NAMALWA (cell line): ENCODE measurements around the gene TACC3.

Experiments used
- DNase-seq: peaks from one replicate; pipeline ENCODE4 v3.0.0-alpha.2; 2015; ENCODE audit warnings: low spot score

TACC3 gene

DNA sequence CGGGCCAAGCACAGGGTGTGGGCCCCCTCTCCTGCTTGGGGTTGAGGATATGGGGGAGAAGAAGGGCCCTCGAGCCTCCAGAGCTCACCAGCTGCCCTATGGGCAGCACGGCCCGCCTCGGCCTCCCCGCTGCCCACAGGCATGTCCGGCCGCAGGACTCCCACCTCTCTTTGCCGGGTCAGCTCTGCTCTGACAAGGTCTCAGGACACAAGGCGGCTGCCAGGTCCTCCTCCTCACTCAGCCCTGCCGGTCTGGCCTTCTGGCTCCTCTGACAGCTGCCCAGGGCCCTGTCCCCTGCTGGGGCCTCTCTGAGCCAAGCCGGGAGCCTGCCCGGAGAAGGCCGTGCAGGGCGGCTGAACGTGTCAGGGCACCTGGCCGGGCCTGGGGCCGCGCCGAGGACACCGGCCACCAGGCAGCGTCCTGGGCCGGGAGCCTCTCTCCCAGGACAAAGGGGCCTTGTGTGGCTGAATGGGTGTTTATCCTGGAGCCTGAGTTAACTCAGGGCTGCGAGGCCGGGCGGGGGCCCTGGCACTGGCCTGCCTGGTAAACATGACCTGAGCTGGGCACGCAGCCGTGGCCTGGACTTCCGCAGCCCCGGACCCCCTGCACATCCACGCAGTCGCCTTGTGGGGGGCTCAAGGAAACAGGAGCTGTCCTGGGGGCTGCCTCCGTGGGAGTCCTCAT, 25.7 kb downstream of the TACC3 start:
- no peak for DNase-seq

DNA sequence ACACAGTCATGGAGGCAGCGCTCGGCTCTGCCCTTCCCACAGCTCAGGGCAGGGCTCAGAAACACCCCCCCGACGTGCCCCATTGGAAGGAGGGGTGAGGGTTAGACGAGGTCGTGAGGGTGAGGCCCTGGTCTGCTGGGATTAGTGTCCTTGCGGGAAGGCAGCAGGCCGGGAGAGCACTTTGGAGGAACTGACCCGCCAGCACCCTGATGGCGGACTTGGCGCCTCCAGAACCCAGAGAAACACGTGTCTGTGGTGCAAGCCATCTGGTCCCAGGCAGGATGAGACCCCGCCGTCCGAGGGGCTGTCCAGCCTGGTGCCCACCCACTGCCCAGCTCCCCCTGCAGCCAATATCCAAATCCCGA, 26.3 kb downstream of the TACC3 start:
- DNase-seq = no peak

DNA sequence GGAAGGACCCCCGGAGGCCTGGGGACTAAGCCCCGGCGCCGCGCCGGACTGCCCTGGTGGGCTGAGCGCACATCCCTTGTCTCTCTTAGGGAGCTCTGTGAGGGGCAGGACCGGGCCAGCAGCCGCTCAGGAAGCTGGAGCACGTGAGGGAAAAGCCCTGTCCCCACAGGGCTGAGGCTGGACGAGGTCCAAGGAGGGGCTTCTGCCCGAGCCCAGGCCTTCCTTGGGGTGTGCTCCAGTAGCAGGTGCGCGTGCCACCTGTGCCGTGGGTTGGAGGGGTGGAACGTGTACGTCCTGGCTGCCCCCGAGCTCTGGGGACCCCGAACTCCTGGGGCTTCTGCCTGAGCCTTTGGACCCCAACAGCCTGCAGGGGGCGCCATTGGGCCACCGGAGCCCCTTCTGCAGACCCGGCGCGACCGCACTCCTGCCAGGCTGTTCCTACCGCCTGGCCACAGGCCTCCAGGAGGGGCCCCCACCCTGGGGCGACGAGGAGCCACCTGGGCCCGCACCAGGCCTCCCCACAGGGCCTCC, 27.2 kb downstream of the TACC3 start:
- DNase-seq = peak; percentile 91

DNA sequence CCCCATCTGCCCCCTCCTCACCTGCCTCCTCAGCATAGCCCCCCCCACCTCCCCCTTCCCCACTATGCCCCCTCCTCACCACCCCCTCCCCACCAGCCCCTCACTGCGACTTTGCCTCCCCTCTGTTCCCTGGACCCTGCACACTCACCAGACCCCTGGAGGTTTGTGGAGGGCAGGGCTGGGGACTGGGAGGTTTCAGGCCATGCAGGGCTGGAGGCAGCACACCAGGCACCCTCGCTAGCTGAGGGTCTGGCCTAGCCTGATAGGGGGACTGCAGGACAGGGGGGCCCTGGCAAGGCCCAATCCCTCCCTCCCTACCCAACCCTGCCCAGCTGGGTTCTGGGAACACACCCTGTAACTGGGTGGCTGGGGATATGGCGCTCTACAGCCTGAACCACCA, 28.0 kb downstream of the TACC3 start:
- DNase-seq = no peak

DNA sequence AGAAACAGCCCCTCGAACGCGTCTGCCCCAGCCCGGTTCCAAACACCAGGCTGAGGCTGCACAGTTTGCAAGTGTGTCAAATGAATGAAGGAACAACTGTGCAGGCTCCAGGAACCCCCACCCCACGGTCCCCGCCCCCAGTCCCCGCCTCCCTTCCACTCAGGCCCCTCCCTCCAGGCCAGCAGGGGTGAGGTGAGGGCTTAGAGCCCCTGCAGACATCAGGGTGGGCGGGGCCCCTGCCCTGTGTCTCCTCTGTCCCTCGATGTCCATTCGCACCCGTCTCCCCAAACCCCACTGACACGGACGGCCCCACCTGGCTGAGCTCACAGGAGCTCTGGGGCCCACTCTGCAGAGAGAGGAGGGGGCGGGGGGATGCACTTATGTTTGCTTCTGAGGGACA, 28.5 kb downstream of the TACC3 start:
- no peak for DNase-seq

DNA sequence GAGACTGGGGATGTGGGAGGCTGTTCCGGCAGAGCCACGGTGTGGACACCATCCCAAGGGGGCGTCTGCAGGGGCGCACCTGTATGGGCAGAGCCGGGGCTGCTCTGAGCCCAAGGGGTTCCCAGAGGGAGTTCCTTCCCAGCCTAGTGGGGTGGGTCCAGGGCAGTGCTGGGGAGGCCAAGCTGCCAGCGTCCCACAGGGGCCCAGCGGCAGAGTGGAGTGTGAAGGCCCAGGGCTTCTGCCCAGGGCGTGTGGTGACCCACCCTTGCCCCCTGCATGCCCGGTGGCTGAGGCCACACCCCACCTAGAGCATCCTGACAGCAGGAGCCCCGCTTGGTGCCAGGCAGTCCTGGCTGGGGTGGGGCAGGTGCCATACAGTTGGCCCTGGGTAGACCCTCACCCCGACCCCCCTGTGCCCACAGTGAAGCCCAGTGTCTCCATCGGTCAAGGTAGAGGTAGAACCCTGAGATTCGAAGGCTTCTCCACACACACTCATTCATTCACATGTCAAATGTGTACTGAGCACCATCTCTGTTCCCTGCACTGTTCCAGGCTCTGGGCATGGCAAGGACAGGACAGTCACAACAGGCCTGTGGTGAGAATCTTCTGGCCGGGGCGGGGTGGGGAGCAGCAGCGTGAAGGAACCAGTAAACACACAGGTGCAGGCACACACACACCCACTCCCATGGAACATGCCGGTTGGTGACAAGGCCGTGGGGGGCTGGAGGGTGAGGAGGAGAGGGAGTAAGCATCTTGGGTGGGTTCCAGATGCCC, 29.2 kb downstream of the TACC3 start:
- DNase-seq = no peak

DNA sequence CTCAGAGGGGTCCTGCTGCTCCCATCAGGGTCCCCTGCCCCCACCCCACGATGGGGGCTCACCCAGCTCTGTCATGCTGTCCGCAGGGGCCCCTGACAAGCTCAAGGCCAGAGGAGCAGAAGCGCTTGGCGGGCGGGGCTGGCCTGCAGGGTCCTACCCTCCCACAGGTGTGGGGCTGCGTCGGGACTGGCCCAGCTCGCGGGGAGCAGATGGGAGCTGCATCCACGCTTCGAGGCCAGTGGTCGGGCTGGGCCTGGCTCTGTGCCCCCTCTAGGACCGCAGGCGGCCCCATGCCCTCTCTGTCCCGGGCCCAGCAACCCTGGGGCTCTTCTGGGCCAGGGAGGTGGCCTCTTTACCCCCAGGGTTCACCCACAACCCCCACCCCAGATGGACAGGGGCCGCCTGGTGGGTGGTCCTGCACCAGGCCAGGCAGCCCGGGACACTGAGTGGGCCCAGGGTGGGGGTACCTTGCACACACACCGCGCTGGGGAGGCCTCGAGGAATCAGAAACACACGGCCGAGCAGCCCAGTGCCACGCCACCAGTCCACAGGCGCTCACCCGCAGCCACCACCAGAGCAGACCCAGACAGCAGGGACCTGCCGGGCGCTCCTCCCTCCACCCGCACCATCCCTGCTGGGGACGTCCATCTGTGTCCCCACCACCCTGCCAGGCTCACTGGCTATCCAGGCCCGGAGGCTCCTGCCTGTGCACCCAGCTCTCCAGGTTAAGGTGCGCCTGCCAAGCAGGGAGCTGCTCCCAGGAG, 30.0 kb downstream of the TACC3 start:
- DNase-seq = no peak

DNA sequence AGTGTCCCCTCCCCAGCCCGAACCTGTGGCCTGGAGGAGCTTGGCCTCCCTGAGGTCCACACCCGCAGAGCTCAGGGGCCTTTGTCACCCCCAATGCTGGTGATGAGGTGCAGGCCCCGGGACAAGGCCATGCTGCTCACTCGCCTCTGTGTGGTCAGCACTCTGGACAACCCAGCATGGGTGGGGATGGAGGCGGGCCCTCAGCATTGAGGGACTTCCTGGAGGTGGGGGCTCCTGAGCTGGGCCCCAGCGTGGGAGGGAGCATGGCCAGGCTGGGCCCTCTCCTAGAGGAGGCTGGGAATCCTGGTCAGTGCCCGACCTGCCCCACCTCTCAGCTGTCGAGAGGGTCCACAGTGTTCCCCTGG, 30.6 kb downstream of the TACC3 start:
- no peak for DNase-seq

DNA sequence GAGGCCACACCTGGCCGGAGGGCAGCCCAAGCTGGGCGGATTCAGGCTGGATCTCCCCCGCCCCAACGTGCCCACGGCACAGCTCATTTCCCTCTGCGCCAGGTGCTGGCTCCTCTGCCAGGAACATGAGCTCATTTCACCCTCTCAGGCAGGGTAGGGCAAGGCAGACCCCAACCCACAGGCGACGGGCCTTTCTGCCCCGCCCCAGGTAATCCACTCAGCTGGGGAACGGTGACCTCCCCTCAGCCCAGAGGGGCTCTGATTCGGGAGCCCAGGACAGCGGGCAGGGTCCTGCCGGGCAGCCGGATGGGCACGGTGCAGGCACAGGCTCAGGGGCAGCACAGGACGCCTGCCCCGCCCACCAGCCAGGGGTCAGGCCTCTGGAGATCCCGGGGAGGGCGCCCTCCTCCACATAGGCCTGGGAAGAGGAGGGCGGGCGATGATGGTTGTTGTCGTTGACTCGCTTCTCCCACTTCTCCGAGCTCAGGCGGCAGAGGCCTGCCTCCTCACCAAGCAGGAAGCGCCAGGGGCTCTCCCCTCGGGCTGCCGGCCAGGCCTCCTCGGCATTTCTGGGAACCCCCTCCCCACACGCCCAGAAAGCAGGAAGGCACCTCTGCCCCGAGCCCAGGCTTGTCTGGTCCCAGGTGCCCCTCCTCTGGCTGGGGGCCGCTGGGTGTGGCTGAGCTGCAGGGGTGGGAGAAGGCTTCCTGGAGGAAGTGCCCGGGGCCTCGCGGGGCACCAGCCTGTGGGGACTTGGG, 31.1 kb downstream of the TACC3 start:
- no peak for DNase-seq

DNA sequence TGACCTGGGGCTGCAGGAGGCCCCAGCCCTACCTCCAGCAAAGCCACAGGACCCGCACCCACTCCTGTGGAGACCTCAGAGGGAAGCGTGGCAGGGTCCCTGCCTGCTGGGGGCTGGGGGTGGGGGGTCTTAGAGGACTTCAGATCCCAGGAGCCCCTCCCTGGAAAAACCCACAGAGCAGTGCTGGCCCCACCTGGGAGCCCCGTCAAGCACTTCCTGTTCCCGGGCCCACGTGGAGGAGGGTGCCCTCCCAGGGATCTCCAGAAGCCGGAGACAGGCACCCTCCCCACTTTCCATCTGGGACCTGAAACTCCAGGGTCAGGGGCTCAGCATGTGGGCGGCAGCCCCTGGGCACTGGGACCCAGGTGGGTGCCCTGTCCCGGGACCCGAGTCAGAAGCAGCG, 32.0 kb downstream of the TACC3 start:
- no peak for DNase-seq

DNA sequence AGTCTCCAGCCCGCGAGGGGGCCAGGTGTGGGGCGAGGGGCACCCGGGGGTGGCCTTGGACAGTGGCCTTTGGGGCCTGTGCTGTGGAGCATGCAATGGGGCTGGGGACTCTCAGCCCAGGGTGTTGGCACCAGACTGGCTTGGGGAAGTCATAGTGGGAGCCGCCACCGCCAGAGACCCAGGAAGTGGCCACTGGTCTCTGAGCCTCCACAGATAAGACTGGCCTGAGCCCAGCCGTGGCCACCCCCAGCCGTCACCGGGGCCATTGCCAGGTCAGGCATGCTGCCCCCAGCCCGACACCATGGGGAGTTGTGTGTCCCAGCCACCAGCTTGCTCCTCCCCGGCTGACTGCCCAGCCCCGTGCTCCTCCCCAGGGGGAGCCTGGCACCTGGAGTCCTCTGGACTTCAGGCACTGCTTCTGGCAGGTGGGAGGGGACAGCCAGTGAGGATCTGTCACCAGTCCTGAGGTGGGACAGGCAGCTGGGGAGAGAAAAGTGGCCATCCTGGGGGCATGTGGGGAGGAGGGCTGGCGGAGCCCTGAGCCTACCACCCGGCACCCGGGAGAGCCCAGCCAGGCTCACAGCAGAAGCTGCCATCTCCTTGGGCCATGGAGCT, 32.5 kb downstream of the TACC3 start:
- DNase-seq = no peak

DNA sequence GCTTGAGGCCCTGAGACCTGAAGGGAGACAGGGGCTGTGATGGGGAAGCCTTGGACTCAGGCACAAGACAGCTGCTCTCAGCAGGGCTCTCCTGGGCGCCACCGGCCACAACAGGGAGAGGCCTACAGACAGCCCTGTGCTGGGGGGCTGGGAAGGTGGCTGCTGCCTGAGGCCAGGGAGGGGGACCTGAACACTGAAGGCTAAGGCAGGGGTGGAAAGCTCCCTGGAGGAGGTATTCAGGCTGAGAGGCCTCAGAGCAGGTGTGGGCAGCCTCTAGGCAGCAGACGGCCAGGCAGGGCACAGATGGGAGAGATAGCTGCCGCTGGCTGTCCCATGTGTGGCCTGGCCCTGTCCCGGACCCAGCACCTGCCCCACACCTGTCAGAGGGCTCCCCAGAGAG, 33.0 kb downstream of the TACC3 start:
- DNase-seq = no peak

DNA sequence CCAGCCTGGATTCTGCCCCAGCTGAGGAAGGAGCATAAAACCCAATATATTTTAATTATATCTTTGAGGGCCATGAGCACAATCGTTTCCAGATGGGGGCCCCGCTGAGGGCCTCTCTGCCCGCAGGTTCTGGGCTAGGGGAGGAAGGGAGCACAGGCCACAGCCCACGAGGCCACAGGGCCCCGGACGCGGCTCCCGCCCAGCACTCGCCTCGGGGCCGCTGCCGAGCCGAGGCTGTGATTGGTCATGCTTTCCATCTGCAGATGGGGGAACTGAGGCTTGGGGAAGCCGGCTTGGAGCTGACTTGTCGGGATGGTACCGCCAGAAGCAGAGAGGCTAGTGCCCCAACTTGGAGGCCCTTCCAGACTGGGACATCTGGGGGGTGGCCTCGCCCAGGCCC, 34.0 kb downstream of the TACC3 start:
- DNase-seq = no peak

DNA sequence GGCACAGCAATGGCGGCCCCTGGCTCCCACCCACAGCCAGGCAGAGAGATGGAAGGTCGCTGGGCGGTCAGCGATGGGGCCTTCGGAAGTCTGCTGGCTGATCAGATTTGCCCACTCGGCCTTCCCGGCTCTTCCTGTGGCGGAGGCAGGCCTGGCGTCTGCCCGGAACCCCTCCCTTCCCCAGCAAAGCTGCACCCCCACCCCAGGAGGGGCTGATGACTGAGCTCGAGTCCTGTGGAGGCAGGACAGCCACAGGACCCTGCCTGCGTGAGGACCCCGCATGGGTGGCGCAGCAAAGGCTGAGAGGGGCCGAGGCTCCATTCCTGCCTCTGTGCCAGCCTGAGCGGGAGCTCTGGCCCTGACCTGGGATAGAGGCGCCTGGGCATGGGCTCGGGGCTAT, 34.8 kb downstream of the TACC3 start:
- DNase-seq = no peak

DNA sequence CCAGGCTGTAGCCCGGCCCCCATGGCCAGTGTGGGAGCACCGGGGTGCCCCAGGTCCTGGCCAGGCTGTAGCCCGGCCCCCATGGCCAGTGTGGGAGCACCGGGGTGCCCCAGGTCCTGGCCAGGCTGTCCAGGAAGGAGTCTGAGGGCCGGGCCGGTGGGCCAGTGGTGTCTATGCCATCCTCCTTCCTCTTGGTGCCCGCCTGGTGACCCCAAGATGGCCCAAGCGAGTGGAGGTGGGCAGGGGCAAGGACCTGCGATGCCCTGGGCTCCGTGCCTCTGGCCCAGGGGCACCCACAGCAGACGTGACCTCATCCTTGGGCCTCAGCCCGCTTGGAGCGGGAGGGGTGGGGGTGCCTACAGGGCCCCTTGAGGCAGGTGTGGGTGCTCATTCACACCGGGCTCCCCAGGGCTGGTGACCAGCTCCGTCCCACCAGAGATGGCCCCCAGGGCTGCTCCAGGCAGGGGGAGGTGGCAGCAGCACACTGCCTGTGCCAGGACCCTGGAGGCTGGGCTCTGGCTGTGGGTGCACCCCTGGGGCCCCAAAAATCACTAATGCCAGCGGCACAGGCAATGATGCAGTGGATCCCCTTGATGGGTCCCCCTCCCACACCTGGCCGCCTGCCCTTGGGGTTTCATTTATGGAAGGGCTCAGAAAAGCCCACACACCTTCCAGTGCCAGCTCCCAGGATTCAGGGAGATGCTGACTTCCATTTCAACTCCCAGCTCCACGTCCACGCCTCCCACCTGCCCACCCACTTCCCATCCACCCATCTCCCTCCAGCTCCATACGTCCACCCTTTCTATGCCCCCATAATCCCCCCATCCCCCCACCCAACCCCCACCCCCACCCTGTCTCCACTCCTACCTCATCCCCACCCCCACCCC, 35.8 kb downstream of the TACC3 start:
- no peak for DNase-seq

DNA sequence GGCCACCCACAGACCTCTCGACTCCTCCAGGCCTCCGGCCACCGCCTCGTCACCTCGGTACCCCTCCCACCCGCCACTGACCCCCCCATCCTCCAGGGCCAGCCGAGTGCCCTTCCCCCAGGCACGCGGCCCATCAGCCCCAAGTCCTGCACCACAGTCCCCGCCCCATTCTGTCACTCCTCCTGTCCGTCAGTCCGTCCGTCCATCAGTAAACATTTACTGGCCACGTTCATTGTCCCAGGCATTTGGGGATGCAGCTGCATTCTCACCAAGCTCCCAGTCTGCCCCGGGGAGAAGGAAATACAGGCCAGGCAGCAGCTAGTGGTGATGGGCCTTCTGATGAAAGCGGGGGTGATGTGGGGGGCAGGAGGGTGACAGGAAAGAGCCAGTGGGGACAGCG, 36.5 kb downstream of the TACC3 start:
- DNase-seq = no peak

DNA sequence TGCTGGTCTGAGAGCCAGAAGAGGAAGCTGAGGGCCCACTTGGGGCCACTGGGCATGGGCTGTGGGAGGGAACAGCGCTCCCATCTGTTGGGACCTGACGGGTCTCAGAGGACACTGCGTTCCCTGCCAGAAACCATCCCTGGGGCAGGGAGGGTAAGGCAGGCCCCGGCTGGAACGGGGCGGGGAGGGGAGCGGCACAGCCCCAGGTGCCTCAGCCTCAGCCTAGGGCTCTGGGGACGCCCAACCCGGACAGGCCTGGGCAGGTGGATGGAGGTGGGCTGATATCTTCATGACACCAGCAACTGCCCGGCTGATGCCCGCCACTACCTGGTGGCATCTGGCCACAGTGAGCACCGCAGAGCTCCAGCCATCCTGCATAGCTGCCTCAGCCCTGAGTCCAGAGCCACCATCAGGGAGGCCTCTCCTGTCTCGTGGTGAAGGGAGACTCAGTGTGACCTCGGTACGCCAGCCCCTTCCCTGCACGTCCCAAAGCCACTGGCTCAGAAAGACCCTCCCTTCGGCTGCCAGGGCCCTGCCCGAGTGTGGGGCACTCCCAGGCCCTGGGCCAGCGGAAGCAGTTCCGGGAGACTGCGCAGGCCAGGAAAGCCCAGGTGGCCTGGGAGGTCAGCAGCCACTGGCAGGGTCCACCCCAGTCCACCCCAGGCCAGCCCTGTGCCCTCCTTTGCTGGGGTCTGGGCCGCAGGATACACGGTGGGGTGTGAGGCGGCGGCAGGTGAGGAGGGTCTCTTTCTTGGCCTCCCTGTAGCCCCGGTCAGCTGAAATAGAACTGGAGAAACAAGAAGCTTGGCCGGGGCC, 37.2 kb downstream of the TACC3 start:
- DNase-seq = no peak

DNA sequence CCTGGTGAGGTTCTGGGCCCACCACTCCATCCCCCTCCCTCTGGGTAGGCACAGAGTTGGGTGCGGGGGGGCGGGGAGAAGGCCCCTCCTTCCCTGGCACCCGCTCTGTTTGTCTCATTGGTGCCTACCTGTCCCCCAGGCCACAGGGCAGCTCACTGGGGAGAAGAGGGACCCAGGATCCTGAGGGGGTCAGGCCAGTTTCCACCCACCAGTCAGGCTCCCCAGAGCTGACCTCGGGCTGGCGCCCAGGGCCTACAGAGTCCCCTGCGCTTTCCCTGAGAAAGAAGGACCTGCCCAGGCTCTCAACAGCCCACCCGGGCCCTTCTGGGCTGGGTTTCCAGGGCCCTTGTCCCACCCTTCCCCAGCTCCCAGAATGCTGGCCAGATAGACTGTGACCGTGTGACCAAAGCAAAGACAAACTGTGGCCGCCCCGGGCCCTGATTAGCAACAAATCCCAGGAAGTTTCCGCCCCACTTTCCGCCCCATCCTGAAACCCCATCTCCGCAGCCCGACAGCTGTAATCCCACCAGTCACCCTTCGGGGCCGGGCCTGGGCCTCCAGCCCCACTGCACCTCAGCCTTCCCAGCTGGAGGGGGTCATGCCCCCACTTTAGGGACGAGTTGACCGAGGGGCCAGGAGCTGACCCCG, 38.0 kb downstream of the TACC3 start:
- no peak for DNase-seq

DNA sequence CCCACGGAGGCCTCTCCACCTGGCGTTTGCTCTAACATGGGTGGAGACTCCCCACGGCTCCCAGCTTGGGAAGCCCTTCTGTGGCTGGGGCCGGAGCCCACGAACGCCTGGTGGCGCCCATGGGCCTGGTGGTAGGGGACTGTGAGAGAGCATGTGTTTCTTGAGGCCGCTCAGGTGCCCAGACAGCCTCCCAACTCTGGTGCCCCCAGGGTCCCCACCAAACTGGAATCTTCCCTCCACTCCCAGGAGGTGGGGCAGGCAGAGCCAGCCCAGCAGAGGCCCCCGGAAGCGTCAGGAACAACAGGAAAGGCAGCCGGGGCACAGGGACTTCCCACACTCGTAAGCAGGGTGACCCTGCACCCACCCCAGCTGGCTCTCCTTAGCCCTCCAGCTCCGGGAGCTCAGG, 38.5 kb downstream of the TACC3 start:
- no peak for DNase-seq
